ACHN (cell line): ENCODE measurements around the gene HPS3.
"Not testable (repeated sequence)": the region's sequence is repeated elsewhere in the genome, so short reads cannot be mapped to it uniquely, and the experiment has no call there.

Experiments
- DNase-seq: peaks from one replicate; pipeline ENCODE4 v3.0.0-alpha.2; 2015
- in situ Hi-C: cut with HindIII; loops from 2 replicates; pipeline ENCODE4 v1.10.0; 2017; ENCODE audit warnings: low sequenced_read_pairs, low pct_ligation_motif_present, low pct_unique_long_range_greater_than_20kb

Gene HPS3

GRCh38 chr3:149177122-149177521 lies 47.7 kb downstream of the HPS3 start:
- in situ Hi-C loops = no loop called here
- peak; percentile 24 for DNase-seq

- peak; percentile 40 for DNase-seq
- in situ Hi-C loops = no loop called here
Measured at GRCh38 chr3:149179220-149179619, 49.8 kb downstream of the HPS3 start.

GRCh38 chr3:149180057-149180573 lies 50.7 kb downstream of the HPS3 start:
- in situ Hi-C loops = no loop called here
- peak; percentile 96 for DNase-seq

- in situ Hi-C loops = no loop called here
- no peak for DNase-seq
Measured at GRCh38 chr3:149181182-149181581, 51.7 kb downstream of the HPS3 start.

GRCh38 chr3:149186219-149186618 lies 56.8 kb downstream of the HPS3 start:
- DNase-seq = no peak
- in situ Hi-C loops = no loop called here

- DNase-seq = no peak
- in situ Hi-C loops = no loop called here
Measured at GRCh38 chr3:149186721-149187120, 57.3 kb downstream of the HPS3 start.

GRCh38 chr3:149188494-149188893 lies 59.1 kb downstream of the HPS3 start:
- DNase-seq = no peak
- in situ Hi-C loops = no loop called here

- in situ Hi-C loops = no loop called here
Measured at GRCh38 chr3:149195221-149195620, 65.8 kb downstream of the HPS3 start.

GRCh38 chr3:149196805-149197592 lies 67.6 kb downstream of the HPS3 start:
- DNase-seq, in situ Hi-C loops: not testable (repeated sequence)

More at GRCh38 chr3:149195221-149195620, 65.8 kb downstream of the HPS3 start:
- no peak for DNase-seq

- in situ Hi-C loops = no loop called here
- no peak for DNase-seq
Measured at GRCh38 chr3:149197669-149198068, 68.2 kb downstream of the HPS3 start.

- no peak for DNase-seq
- in situ Hi-C loops = no loop called here
Measured at GRCh38 chr3:149198611-149199010, 69.2 kb downstream of the HPS3 start.

- DNase-seq = no peak
- in situ Hi-C loops = no loop called here
Measured at GRCh38 chr3:149199474-149199873, 70.0 kb downstream of the HPS3 start.

GRCh38 chr3:149203758-149204157 lies 74.3 kb downstream of the HPS3 start:
- no peak for DNase-seq
- in situ Hi-C loops = no loop called here

- no peak for DNase-seq
- in situ Hi-C loops = no loop called here
Measured at GRCh38 chr3:149204390-149204991, 75.1 kb downstream of the HPS3 start.

GRCh38 chr3:149207475-149207874 lies 78.0 kb downstream of the HPS3 start:
- no peak for DNase-seq
- in situ Hi-C loops = no loop called here

- in situ Hi-C loops = no loop called here
- no peak for DNase-seq
Measured at GRCh38 chr3:149209431-149209830, 80.0 kb downstream of the HPS3 start.

GRCh38 chr3:149212386-149212785 lies 82.9 kb downstream of the HPS3 start:
- DNase-seq = no peak
- in situ Hi-C loops = no loop called here

GRCh38 chr3:149214702-149215101 lies 85.3 kb downstream of the HPS3 start:
- DNase-seq = no peak
- in situ Hi-C loops = no loop called here

- in situ Hi-C loops = no loop called here
- no peak for DNase-seq
Measured at GRCh38 chr3:149215515-149215914, 86.1 kb downstream of the HPS3 start.
